Measurements from ENCODE around the gene LIMS1. TPM values are rescaled to one million over a fixed set of nuclear protein-coding genes. Genes with fewer than 3 reads are reported as not detected.
"Not testable (repeated sequence)": the region's sequence is repeated elsewhere in the genome, so short reads cannot be mapped to it uniquely, and the experiment has no call there.

LIMS1 gene
- total and polyA plus RNA-seq, 5 donors, result 21.4 to 65.6 (median 55.1) TPM

DNA sequence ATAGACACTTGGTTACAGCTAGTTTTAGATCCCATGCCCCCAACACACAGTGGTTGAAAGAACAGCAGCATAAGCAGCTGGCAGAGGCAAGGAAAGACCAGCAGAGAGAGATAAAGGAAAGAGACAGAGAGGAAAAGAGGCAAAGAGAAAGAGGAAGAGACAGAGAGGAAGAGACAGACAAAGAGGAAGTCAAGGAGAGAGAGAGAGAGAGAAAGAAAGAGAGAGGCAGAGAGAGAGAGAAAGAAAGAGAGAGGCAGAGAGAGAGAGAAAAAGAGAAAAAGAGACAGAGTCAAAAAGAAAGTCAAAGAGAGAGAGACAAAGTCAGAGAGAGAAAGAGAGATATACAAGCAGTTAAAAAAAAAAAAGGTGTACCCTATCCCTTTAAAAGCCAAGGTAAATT lies 9.0 kb upstream of the LIMS1 start:
- H3K4me3 ChIP-seq (ENCODE audit: low read length); DNase-seq; ATAC-seq; H3K27me3 ChIP-seq (ENCODE audit: control insufficient read depth, insufficient read depth); H3K9me3 ChIP-seq (ENCODE audit: control insufficient read depth, low read length); intact Hi-C loops (cut with DNase I); H3K27ac ChIP-seq (ENCODE audit: low read length); H3K4me1 ChIP-seq (ENCODE audit: control insufficient read depth, insufficient read depth, low read length): not testable (repeated sequence)

DNA sequence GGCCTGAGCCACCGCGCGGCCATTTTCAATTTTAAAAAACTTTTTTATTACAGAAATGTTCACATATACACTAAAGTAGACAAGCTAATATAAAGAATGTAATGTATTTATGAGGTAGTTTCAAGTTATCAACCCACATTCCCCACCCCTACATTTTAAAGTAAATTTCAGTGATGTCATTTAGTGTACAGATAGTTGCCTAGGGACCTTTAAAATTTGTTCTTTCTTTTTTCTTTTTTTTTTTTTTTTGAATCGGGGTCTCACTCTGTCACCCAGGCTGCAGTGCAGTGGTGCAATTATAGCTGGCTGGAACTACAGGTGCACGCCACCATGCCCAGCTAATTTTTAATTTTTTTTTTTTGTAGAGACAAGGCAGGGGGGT lies 2.6 kb upstream of the LIMS1 start:
- Histone ChIP-seq H3K4me3 (ENCODE audit: low read length) (no peak overlapping the region), H3K4me1 (ENCODE audit: control insufficient read depth, insufficient read depth, low read length) (peaks cover 3% of the 10 kb centered on the region), H3K9me3 (ENCODE audit: control insufficient read depth, low read length) (no peaks in the 10 kb centered on the region), H3K27me3 (ENCODE audit: control insufficient read depth, insufficient read depth) (no peaks in the 10 kb centered on the region), H3K27ac (ENCODE audit: low read length) (no peak overlapping the region)
- 92% methylated on average over 5 of the region's 5 CpGs for WGBS
- no peak for ATAC-seq
- intact Hi-C loops (cut with DNase I), result loop anchor here in 1 of 4 donors (10.0 kb wide), 1 partner anchor 53 kb away; no protein-coding TSS in a partner anchor
- DNase-seq, result no peak

DNA sequence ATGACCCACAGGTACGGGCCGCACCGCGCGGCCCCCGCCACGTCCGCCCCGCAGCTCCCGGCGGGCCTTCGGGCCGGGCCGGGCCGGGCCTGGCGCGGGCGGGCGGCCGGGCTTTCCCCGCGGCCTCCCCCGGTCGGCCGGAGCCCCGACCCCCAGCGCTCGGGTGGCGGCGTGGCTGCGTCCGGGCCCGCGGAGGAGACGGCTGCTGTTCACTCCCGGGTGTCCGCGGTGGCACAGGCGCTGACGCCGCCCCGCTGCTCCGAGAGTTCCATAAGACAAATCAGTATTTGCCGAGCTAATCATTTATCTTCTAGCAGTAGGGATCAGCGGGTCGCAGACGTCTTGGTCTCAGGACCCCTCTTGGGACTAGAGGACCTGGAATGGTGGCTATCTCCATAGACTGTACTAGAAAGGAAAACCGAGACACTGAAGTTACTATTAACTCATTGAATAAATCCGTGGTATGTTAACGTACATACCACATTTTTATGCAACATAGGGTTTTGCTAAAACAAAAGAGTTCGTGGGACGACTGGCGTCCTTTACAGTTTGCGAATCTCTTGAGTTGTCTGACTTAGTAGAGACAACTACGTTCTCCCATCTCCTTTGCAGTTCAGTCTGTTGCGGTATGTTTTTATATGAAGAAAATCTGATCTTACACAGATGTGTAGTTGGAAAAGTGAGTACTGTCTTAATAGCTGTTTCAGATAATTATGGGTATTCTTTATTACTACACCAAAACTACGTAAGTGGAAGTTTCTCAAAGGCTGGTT lies 500 bp downstream of the LIMS1 start:
- H3K4me1 ChIP-seq (ENCODE audit: control insufficient read depth, insufficient read depth, low read length), result peaks cover 3% of the 10 kb centered on the region
- ATAC-seq (peak in 1 of 2 donors; percentile 4), DNase-seq (peak; percentile 42 to 80 (median 78))
- peak overlapping the region; percentile 99 for H3K4me3 ChIP-seq (ENCODE audit: low read length)
- peak overlapping the region; percentile 90 for H3K27ac ChIP-seq (ENCODE audit: low read length)
- WGBS, result under 1% methylated on average over 57 of the region's 57 CpGs
- intact Hi-C loops (cut with DNase I), result loop anchor here in 3 of 4 donors (5.0 to 10.0 kb wide), 3 partner anchors 43 to 50 kb away; no protein-coding TSS in a partner anchor
- no peaks in the 10 kb centered on the region for H3K9me3 ChIP-seq (ENCODE audit: control insufficient read depth, low read length)
- H3K27me3 ChIP-seq (ENCODE audit: control insufficient read depth, insufficient read depth), result no peaks in the 10 kb centered on the region

DNA sequence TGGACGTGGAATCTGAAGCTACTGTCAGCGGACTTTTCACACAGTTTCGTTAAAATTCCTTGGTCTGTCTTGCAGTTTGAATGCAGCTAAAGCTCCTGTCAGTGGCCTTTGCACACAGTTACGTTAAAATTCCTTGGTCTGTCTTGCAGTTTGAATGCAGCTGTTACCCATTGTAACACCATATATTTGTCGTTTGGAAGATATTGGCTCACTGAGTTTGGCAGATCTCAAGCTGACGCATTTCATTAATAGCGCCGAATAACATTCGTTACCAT lies 1.0 kb downstream of the LIMS1 start:
- Histone ChIP-seq H3K4me1 (ENCODE audit: control insufficient read depth, insufficient read depth, low read length) (peaks cover 3% of the 10 kb centered on the region), H3K27me3 (ENCODE audit: control insufficient read depth, insufficient read depth) (no peaks in the 10 kb centered on the region), H3K4me3 (ENCODE audit: low read length) (peak overlapping the region; percentile 99), H3K27ac (ENCODE audit: low read length) (no peak overlapping the region), H3K9me3 (ENCODE audit: control insufficient read depth, low read length) (no peaks in the 10 kb centered on the region)
- ATAC-seq, result no peak
- intact Hi-C loops (cut with DNase I), result loop anchor here in 3 of 4 donors (5.0 to 10.0 kb wide), 3 partner anchors 42 to 50 kb away; no protein-coding TSS in a partner anchor
- DNase-seq, result no peak
- WGBS, result 18% methylated on average over 9 of the region's 9 CpGs

DNA sequence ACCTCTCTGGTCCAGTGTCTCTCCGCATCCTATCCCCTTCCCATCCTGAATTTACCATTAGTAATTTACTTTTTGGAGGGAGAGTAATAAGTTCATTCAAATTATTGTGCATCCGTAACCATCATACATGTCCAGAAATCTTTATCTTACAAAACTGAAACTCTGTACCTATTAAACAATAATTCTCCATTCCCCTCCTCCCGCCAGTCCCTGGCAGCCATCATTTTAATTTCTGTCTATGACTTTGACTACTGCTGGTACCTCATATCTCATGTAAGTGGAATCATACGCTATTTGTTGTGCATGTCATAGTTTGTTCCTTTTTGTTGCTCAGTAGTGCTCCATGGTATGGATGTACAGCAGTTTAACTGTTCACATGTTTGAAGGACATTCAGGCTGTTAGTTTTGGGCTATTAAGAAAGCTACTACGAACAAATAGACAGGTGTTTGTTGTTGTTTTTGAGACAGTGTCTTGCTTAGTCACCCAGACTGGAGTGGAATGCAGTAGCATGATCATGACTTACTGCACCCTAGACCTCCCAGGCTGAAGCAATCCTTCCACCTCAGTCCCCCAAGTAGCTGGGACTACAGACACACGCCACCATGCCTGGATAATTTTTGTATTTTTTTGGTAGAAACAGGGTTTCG lies 2.0 kb downstream of the LIMS1 start:
- intact Hi-C loops (cut with DNase I), result loop anchor here in 3 of 4 donors (5.0 to 10.0 kb wide), 3 partner anchors 41 to 49 kb away; no protein-coding TSS in a partner anchor
- ATAC-seq, result no peak
- Histone ChIP-seq H3K4me3 (ENCODE audit: low read length) (no peak overlapping the region), H3K9me3 (ENCODE audit: control insufficient read depth, low read length) (no peaks in the 10 kb centered on the region), H3K4me1 (ENCODE audit: control insufficient read depth, insufficient read depth, low read length) (peaks cover 6% of the 10 kb centered on the region), H3K27me3 (ENCODE audit: control insufficient read depth, insufficient read depth) (no peaks in the 10 kb centered on the region), H3K27ac (ENCODE audit: low read length) (no peak overlapping the region)
- DNase-seq, result no peak
- WGBS, result 90% methylated on average over 7 of the region's 7 CpGs

DNA sequence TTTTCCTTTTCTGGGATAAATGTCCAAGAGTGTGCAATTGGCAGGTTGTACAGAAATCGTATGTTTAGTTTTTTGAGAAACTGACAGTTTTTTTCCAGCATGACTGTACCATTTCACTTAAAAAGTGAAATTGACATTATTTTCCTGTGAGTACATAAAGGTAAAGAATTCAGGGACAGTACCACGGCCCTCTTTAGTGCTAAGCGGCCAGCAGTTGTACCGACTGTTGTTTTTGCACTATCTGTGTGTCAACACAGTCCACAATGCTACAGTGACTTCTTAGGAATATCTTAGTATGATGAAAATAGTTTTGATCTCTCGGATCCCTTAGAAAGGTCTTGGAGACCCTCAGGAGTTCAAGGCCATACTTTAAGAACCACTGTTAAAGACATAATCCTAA lies 2.6 kb downstream of the LIMS1 start:
- no peaks in the 10 kb centered on the region for H3K9me3 ChIP-seq (ENCODE audit: control insufficient read depth, low read length)
- ATAC-seq, result no peak
- H3K27me3 ChIP-seq (ENCODE audit: control insufficient read depth, insufficient read depth), result no peaks in the 10 kb centered on the region
- no peak overlapping the region for H3K27ac ChIP-seq (ENCODE audit: low read length)
- peaks cover 10% of the 10 kb centered on the region for H3K4me1 ChIP-seq (ENCODE audit: control insufficient read depth, insufficient read depth, low read length)
- intact Hi-C loops (cut with DNase I), result loop anchor here in 3 of 4 donors (5.0 to 10.0 kb wide), 3 partner anchors 40 to 48 kb away; no protein-coding TSS in a partner anchor
- H3K4me3 ChIP-seq (ENCODE audit: low read length), result no peak overlapping the region
- WGBS, result 92% methylated on average over 5 of the region's 5 CpGs
- DNase-seq, result no peak

DNA sequence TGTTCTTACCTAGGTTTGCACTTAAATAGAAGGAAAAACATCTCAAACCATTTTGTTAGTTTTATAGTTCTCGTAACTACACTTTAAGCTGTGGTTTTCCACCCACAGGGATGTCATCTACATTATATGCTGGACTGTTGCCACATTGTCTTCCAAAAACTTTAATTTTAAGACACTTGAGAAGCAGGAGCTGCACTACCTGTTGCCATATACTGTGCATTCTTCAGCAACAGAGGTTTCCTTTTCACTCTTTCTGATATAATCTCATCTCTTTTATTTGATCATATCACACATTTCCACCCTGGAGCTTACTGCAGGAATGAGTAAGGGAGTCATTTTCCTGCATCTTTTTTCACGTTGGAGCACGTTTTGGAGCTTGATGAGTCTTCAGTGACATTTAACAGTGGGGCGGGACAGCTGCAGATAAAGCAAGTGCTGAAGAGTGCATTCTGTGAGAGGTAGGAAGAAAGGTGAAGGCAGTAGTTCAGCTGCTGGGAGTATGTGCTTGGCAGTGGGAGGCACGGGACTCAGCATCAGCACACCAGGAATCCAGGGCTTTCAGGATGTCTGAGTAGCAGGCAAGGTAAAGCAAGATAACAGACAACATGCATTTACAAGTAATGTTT lies 3.8 kb downstream of the LIMS1 start:
- peaks cover 10% of the 10 kb centered on the region for H3K4me1 ChIP-seq (ENCODE audit: control insufficient read depth, insufficient read depth, low read length)
- ATAC-seq (no peak), DNase-seq (no peak)
- no peak overlapping the region for H3K27ac ChIP-seq (ENCODE audit: low read length)
- intact Hi-C loops (cut with DNase I), result loop anchor here in 3 of 4 donors (5.0 to 10.0 kb wide), 3 partner anchors 39 to 47 kb away; no protein-coding TSS in a partner anchor
- no peaks in the 10 kb centered on the region for H3K9me3 ChIP-seq (ENCODE audit: control insufficient read depth, low read length)
- no peaks in the 10 kb centered on the region for H3K27me3 ChIP-seq (ENCODE audit: control insufficient read depth, insufficient read depth)
- no peak overlapping the region for H3K4me3 ChIP-seq (ENCODE audit: low read length)
- 60% methylated on average over 5 of the region's 5 CpGs for WGBS

DNA sequence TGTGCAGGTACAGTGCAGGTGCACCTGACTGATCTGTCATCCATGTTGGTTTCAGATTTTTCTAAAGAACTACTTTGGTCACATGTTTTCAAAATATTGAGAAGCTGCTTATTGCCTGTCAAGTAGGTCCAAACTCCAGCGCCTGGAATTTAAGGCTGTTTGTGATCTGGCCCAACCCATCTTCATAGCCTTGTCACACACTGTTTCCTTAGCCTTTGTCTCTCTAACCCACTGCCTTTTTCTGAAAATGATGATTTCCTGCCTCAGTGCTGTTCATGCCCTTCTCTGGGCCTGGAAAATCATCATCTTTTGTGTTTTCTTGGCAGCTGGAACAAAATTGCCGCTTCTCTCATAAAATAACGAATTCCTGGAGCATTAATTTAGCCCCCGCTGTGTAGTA lies 7.2 kb downstream of the LIMS1 start:
- Histone ChIP-seq H3K4me1 (ENCODE audit: control insufficient read depth, insufficient read depth, low read length) (peaks cover 7% of the 10 kb centered on the region), H3K27ac (ENCODE audit: low read length) (peak overlapping the region; percentile 37), H3K27me3 (ENCODE audit: control insufficient read depth, insufficient read depth) (no peaks in the 10 kb centered on the region), H3K9me3 (ENCODE audit: control insufficient read depth, low read length) (no peaks in the 10 kb centered on the region), H3K4me3 (ENCODE audit: low read length) (no peak overlapping the region)
- WGBS, result 56% methylated on average over 4 of the region's 4 CpGs
- DNase-seq (no peak), ATAC-seq (peak in 1 of 2 donors; percentile 40)
- intact Hi-C loops (cut with DNase I), result no loop called here

DNA sequence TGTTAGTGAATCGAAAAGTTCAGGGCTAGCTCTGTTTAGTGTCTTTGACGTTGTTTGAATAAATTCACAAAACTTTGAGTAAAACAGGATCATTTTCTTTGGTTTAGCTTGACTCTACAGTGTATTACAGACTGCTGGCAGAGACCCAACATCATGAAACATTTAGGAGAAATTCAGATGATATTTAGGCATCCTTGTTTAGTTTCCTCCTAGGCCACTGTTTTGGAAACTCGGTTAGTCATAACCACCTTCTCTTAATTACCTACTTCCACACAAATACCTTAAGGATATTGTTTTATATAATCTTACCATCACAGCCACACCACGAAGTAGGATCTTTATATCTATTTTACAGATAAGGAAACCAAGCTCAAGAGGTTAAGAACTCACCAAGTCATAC lies 7.8 kb downstream of the LIMS1 start:
- intact Hi-C loops (cut with DNase I), result no loop called here
- no peaks in the 10 kb centered on the region for H3K9me3 ChIP-seq (ENCODE audit: control insufficient read depth, low read length)
- H3K4me1 ChIP-seq (ENCODE audit: control insufficient read depth, insufficient read depth, low read length), result peaks cover 7% of the 10 kb centered on the region
- H3K27ac ChIP-seq (ENCODE audit: low read length), result no peak overlapping the region
- no peak for ATAC-seq
- WGBS, result 34% methylated on average over 4 of the region's 4 CpGs
- DNase-seq, result no peak
- H3K27me3 ChIP-seq (ENCODE audit: control insufficient read depth, insufficient read depth), result no peaks in the 10 kb centered on the region
- H3K4me3 ChIP-seq (ENCODE audit: low read length), result no peak overlapping the region

DNA sequence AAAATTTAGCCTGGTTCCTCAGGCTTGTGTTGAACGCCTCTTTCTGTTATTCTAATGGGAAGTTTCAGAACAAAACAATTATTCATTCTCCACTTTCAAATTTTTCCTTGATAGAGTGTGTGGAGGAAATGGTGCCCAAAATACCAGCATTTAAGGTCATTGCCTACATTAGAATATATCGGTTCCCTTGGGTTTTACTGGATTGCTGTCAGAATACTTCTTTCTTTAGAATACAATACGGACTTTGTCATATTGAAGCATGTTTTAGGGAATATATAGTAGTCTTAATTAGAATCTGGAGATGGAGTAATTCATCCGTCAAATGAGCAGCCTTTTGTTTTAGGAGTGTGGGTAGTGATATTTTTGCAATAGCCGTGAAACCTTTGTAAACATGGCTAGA lies 13.3 kb downstream of the LIMS1 start:
- WGBS, result 77% methylated on average over 5 of the region's 5 CpGs
- Histone ChIP-seq H3K9me3 (ENCODE audit: control insufficient read depth, low read length) (no peaks in the 10 kb centered on the region), H3K4me3 (ENCODE audit: low read length) (no peak overlapping the region), H3K27me3 (ENCODE audit: control insufficient read depth, insufficient read depth) (no peaks in the 10 kb centered on the region), H3K27ac (ENCODE audit: low read length) (no peak overlapping the region), H3K4me1 (ENCODE audit: control insufficient read depth, insufficient read depth, low read length) (peaks cover 2% of the 10 kb centered on the region)
- ATAC-seq, result no peak
- no peak for DNase-seq
- intact Hi-C loops (cut with DNase I), result no loop called here

All from right cardiac atrium (tissue), 5 donors.